Parathyroid adenoma (tissue), 2 donors: Measurements from ENCODE around the gene POLR1G.

Experiments
- H2AFZ ChIP-seq: fragments of 300-600 bp; sonication (generic); one replicate; pipeline ENCODE4 v1.7.0; 2017; ENCODE audit warnings: antibody characterized with exemption, mild to moderate bottlenecking
- H3K27ac ChIP-seq: fragments of 300-600 bp; sonication (generic); one replicate; pipeline ENCODE4 v1.7.0; 2017
- H3K27me3 ChIP-seq: fragments of 300-600 bp; sonication (generic); one replicate; pipeline ENCODE4 v1.7.0; 2017; ENCODE audit warnings: low read length; ENCODE audit not compliant: control insufficient read depth, insufficient read depth
- H3K36me3 ChIP-seq: fragments of 300-600 bp; sonication (generic); one replicate; pipeline ENCODE4 v1.7.0; 2017; ENCODE audit warnings: low read length; ENCODE audit not compliant: control insufficient read depth, insufficient read depth
- H3K4me1 ChIP-seq: fragments of 300-600 bp; sonication (generic); one replicate; pipeline ENCODE4 v1.7.0; 2017; ENCODE audit warnings: control low read depth
- H3K4me2 ChIP-seq: fragments of 300-600 bp; sonication (generic); one replicate; pipeline ENCODE4 v1.7.0; 2017; ENCODE audit warnings: low read length
- H3K4me3 ChIP-seq: fragments of 300-600 bp; sonication (generic); one replicate; pipeline ENCODE4 v1.7.0; 2017; ENCODE audit warnings: low read depth, low read length
- H3K79me2 ChIP-seq: fragments of 300-600 bp; sonication (generic); one replicate; pipeline ENCODE4 v1.7.0; 2017; ENCODE audit warnings: control low read depth
- H3K9ac ChIP-seq: fragments of 300-600 bp; sonication (generic); one replicate; pipeline ENCODE4 v1.7.0; 2017; ENCODE audit warnings: mild to moderate bottlenecking
- H3K9me3 ChIP-seq: fragments of 300-600 bp; sonication (generic); one replicate; pipeline ENCODE4 v1.7.0; 2017; ENCODE audit warnings: low read length; ENCODE audit not compliant: control insufficient read depth
- CTCF ChIP-seq: fragments of 300-600 bp; sonication (generic); IDR thresholded peaks from one replicate; pipeline ENCODE4 v1.7.0; 2017; ENCODE audit warnings: antibody characterized with exemption, mild to moderate bottlenecking
- donor health status: primary hyperparathyroidism.

POLR1G gene

GRCh38 chr19:45368737-45369340 lies 37.6 kb upstream of the POLR1G start:
- H3K27ac ChIP-seq, result no peak overlapping the region
- H3K4me2 ChIP-seq, result no peak overlapping the region
- H3K36me3 ChIP-seq, result no peaks in the 10 kb centered on the region
- no peak overlapping the region for H3K9ac ChIP-seq
- H3K9me3 ChIP-seq, result no peaks in the 10 kb centered on the region
- H2AFZ ChIP-seq, result no peak overlapping the region
- no peak for TF ChIP-seq CTCF
- no peaks in the 10 kb centered on the region for H3K4me1 ChIP-seq
- no peaks in the 10 kb centered on the region for H3K27me3 ChIP-seq
- H3K79me2 ChIP-seq, result peaks cover 2% of the 10 kb centered on the region
- H3K4me3 ChIP-seq, result no peak overlapping the region

- Histone ChIP-seq H3K9me3 (no peaks in the 10 kb centered on the region), H3K27me3 (no peaks in the 10 kb centered on the region), H2AFZ (peak within 1 kb of the TSS; percentile 95), H3K4me2 (peak within 1 kb of the TSS; percentile 88), H3K27ac (peak within 1 kb of the TSS; percentile 44), H3K9ac (no peak within 1 kb of the TSS), H3K79me2 (peaks cover 2% of the 10 kb centered on the region), H3K36me3 (no peaks in the 10 kb centered on the region), H3K4me3 (peak within 1 kb of the TSS; percentile 76), H3K4me1 (no peaks in the 10 kb centered on the region)
- TF ChIP-seq CTCF, result no peak
Observed at GRCh38 chr19:45370410-45371204, 35.8 kb upstream of the POLR1G start, which contains the start of gene ERCC2. Gene ERCC2 (minus strand): TSS chr19:45370573. CDS start chr19:45370540, 33 bp downstream.

GRCh38 chr19:45376045-45376724 lies 30.3 kb upstream of the POLR1G start:
- H3K4me1 ChIP-seq, result no peaks in the 10 kb centered on the region
- H2AFZ ChIP-seq, result peak overlapping the region; percentile 31
- no peaks in the 10 kb centered on the region for H3K36me3 ChIP-seq
- H3K9ac ChIP-seq, result no peak overlapping the region
- H3K4me2 ChIP-seq, result no peak overlapping the region
- no peak for TF ChIP-seq CTCF
- H3K9me3 ChIP-seq, result no peaks in the 10 kb centered on the region
- no peaks in the 10 kb centered on the region for H3K27me3 ChIP-seq
- H3K4me3 ChIP-seq, result peak overlapping the region; percentile 13
- H3K79me2 ChIP-seq, result no peaks in the 10 kb centered on the region
- peak overlapping the region; percentile 35 for H3K27ac ChIP-seq

GRCh38 chr19:45380107-45380506 lies 26.3 kb upstream of the POLR1G start:
- Histone ChIP-seq H3K4me1 (no peaks in the 10 kb centered on the region), H3K27me3 (no peaks in the 10 kb centered on the region), H3K9ac (no peak overlapping the region), H3K4me2 (no peak overlapping the region), H3K4me3 (no peak overlapping the region), H3K36me3 (no peaks in the 10 kb centered on the region), H3K79me2 (no peaks in the 10 kb centered on the region), H3K27ac (no peak overlapping the region), H2AFZ (no peak overlapping the region), H3K9me3 (no peaks in the 10 kb centered on the region)
- no peak for TF ChIP-seq CTCF
